Duodenal mucosa (tissue), 2 donors: Measurements from ENCODE around the gene TIMP4.

Experiments
- H3K27ac ChIP-seq: one replicate; pipeline ENCODE4 v1.7.0; 2013; ENCODE audit warnings: low read depth, low read length
- H3K27me3 ChIP-seq, 2 donors: one replicate each; pipeline ENCODE4 v1.7.0; 2013; ENCODE audit warnings: low read length in 2 of 2, control low read depth in 1 of 2; ENCODE audit not compliant: insufficient read depth in 2 of 2, control insufficient read depth in 1 of 2
- H3K36me3 ChIP-seq, 2 donors: one replicate each; pipeline ENCODE4 v1.7.0; 2013; ENCODE audit warnings: low read length in 2 of 2, control low read depth in 1 of 2; ENCODE audit not compliant: insufficient read depth in 2 of 2, control insufficient read depth in 1 of 2
- H3K4me1 ChIP-seq, 2 donors: one replicate each; pipeline ENCODE4 v1.7.0; 2013; ENCODE audit warnings: low read length in 2 of 2, control low read depth in 1 of 2; ENCODE audit not compliant: insufficient read depth in 2 of 2, control insufficient read depth in 1 of 2
- H3K4me3 ChIP-seq, 2 donors: one replicate each; pipeline ENCODE4 v1.7.0; 2013; ENCODE audit warnings: low read length in 2 of 2, low read depth in 1 of 2
- H3K9ac ChIP-seq, 2 donors: one replicate each; pipeline ENCODE4 v1.7.0; 2013; ENCODE audit warnings: low read length in 2 of 2, low read depth in 1 of 2
- H3K9me3 ChIP-seq, 2 donors: one replicate each; pipeline ENCODE4 v1.7.0; 2013; ENCODE audit warnings: low read length in 2 of 2, control low read depth in 1 of 2; ENCODE audit not compliant: control insufficient read depth in 1 of 2

Gene TIMP4

DNA sequence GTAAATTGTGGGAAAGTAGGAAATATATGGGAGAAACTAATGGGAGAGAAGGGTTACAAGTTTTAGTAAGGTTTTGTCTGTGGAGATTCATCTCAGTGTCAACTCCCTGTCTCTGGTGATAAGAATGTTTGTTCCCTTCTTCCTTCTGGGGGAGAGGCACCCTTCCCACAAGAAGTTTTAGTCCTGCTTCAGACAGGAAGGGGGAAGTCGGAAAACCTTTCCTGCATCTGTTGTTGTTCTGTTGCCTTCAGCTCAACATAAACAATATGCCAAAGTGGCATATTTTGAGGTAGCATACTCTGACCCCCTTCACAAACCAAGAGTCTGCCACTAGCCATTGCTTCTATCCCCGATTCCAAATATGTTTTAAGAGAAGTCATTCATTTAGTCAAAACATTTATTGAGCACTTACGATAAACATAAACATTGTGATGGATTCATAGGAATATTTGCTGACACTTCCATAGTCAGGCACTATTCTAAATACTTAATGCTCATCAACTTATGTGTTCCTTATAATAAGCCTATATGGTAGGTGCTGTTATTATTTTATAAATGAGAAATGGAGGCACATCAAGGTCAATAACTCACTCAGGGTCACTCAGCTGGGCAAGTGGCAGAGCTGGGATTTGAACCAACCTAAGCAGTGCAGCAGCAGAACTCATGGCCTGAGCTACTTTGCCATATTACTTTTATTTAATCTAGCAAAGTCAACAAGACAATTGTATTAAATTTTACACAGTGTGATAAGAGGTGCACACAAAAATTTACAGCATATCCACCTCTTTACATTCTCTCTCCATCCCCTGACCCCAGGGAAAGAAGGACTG, 34.2 kb upstream of the TIMP4 start:
- Histone ChIP-seq H3K4me1 (peaks cover 27 to 49% of the 10 kb centered on the region in 2 donors), H3K27ac (no peak overlapping the region)

DNA sequence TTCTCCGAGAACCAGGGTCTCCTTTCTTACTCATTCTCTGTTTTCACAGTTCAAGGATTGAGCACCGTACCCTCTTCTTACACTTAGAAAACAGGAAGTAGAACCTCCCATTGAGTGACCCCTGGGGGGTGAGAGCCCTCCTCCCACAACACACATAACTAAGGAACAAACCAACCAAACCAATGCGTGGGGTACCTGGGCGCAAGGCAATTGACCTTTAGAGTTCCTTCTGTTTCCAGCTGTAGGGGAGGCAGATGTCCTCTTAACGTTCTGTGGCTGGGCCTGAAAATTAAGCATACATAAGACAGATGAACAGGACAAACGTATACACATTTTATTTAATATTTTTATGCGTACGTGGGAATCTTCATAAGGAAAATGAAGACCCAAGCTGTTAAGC, 33.5 kb upstream of the TIMP4 start:
- Histone ChIP-seq H3K27ac (no peak overlapping the region), H3K36me3 (no peaks in the 10 kb centered on the region), H3K9me3 (no peaks in the 10 kb centered on the region), H3K4me3 (no peak overlapping the region), H3K4me1 (peaks cover 32 to 55% of the 10 kb centered on the region in 2 donors), H3K9ac (no peak overlapping the region), H3K27me3 (no peaks in the 10 kb centered on the region)

More for the DNA sequence above, 34.2 kb upstream of the TIMP4 start:
- no peaks in the 10 kb centered on the region for H3K36me3 ChIP-seq
- H3K9ac ChIP-seq, result no peak overlapping the region
- H3K9me3 ChIP-seq, result no peaks in the 10 kb centered on the region
- H3K27me3 ChIP-seq, result no peaks in the 10 kb centered on the region
- H3K4me3 ChIP-seq, result no peak overlapping the region

DNA sequence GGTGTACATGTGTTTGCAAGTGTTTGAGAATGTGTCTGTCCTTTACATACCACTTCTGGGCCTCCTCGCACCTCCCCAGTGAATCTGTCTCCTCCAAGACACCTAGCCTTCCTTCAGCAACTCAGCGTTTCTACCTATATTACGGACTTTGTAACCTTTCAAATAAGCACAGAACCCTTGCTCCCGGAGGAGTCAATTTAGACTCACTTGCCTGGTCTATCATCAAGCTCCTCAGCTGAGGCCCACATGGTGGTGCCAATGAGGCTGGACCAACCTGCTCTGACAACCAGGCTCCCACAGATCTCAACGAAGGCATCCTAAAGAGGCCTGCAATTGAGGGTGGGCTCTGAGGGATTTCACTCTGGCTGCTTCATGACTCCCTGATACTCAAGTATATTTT, 32.8 kb upstream of the TIMP4 start:
- Histone ChIP-seq H3K36me3 (no peaks in the 10 kb centered on the region), H3K27me3 (no peaks in the 10 kb centered on the region), H3K4me3 (no peak overlapping the region), H3K4me1 (peaks cover 36 to 59% of the 10 kb centered on the region in 2 donors), H3K9ac (no peak overlapping the region), H3K9me3 (no peaks in the 10 kb centered on the region), H3K27ac (no peak overlapping the region)

DNA sequence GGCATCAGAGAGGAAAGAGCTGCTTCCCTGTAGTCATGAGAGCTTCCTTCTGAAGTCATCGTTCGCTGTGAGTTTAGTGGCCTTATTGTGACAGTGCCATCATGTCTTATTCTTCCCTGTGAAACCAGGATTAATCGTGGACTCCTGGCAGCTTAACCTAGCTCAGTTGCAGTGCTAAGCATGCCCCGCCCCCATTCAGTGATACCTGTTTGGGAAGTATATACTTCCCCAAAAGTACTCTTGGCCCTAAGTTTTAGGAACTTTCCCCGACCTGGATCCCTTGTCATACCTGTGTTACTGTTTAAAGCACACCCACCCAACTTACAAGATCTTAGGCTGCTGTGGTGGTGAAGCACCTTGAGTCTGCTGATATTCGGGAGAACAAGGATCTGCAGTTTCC, 32.1 kb upstream of the TIMP4 start:
- no peak overlapping the region for H3K9ac ChIP-seq
- peaks cover 36 to 59% of the 10 kb centered on the region in 2 donors for H3K4me1 ChIP-seq
- H3K36me3 ChIP-seq, result no peaks in the 10 kb centered on the region
- H3K27me3 ChIP-seq, result no peaks in the 10 kb centered on the region
- H3K27ac ChIP-seq, result no peak overlapping the region
- H3K4me3 ChIP-seq, result no peak overlapping the region
- no peaks in the 10 kb centered on the region for H3K9me3 ChIP-seq

DNA sequence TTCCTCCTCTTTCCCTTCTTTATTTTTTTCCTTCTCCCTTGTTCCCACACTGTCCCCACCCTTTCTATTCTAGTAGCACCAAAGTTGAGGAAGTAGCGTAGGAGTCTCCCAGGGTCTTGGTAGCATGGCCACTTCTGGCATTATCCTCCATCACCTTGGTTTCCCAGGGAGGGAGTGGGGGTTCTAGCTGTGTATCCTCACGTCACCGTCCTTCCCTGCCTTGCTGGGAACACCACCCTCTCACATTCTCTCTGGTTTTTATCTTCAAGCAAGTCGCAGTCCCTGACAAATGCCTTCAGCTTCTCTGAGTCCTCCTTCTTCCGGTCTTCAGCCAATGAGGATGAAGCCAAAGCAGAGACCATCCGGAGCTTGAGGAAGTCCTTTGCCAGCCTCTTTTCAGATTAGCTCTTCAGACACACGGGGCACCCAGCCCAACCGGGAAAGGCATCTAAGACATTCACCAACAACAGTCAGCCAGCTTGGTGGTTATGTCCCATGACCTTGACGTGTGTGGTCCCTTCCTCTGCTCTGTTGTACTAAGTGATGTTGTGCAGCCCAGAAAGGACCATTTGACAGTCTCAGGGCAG, 31.6 kb upstream of the TIMP4 start:
- no peak overlapping the region for H3K27ac ChIP-seq
- peaks cover 36 to 59% of the 10 kb centered on the region in 2 donors for H3K4me1 ChIP-seq

DNA sequence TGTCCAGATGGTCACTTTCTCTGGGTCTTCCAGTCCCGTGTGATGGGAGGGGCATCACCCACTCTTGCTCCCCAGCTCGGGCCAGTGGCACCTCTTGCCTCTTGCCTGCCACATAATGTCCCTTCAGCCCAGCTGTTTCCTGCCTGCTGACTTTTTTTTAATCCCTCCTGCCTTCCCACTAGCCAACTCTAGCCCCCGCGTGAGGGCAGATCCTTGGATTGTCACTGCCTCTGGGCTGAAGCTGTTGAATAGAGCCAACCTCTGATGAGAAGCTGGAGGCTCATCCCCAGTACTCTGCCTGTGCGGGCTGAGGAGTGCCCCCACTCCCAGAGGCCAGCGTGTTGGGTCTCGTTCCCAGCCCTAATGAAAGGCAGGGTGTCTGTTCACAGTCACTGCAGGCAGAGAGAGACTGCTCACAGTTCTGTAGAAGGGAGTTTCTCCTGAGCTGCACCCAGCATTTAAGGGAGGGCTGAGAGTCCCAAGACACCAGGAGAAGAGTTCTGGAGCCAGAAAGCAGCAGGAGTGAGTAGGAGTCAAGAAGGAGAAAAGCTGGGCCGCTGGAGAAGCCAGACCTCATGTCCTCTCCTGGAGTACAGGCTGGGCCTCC, 30.1 kb upstream of the TIMP4 start:
- no peak overlapping the region for H3K4me3 ChIP-seq
- peaks cover 30 to 46% of the 10 kb centered on the region in 2 donors for H3K4me1 ChIP-seq
- H3K9me3 ChIP-seq, result no peaks in the 10 kb centered on the region
- H3K27me3 ChIP-seq, result no peaks in the 10 kb centered on the region
- H3K27ac ChIP-seq, result no peak overlapping the region
- no peak overlapping the region for H3K9ac ChIP-seq
- H3K36me3 ChIP-seq, result no peaks in the 10 kb centered on the region

More for the DNA sequence above, 31.6 kb upstream of the TIMP4 start:
- H3K4me3 ChIP-seq, result no peak overlapping the region
- no peaks in the 10 kb centered on the region for H3K27me3 ChIP-seq
- no peak overlapping the region for H3K9ac ChIP-seq
- no peaks in the 10 kb centered on the region for H3K9me3 ChIP-seq
- H3K36me3 ChIP-seq, result no peaks in the 10 kb centered on the region

DNA sequence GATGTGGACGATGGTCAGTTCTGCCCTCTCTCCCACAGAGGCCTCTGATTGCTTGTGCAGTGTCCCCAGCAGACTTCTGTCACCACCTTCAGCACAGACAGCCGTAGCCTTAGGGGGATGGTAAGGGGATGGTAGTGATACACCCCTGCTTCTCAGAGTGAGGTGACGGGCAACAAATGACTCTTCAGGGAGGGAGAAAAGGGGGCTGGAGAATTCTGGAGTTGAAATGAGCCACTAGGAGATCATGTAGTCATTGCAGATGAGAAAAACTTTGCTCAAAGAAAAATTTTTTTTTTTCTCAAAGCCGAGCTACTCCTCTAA, 29.6 kb upstream of the TIMP4 start:
- Histone ChIP-seq H3K9ac (no peak overlapping the region), H3K9me3 (no peaks in the 10 kb centered on the region), H3K36me3 (no peaks in the 10 kb centered on the region), H3K4me3 (no peak overlapping the region), H3K27ac (no peak overlapping the region), H3K4me1 (peaks cover 27 to 42% of the 10 kb centered on the region in 2 donors), H3K27me3 (no peaks in the 10 kb centered on the region)

DNA sequence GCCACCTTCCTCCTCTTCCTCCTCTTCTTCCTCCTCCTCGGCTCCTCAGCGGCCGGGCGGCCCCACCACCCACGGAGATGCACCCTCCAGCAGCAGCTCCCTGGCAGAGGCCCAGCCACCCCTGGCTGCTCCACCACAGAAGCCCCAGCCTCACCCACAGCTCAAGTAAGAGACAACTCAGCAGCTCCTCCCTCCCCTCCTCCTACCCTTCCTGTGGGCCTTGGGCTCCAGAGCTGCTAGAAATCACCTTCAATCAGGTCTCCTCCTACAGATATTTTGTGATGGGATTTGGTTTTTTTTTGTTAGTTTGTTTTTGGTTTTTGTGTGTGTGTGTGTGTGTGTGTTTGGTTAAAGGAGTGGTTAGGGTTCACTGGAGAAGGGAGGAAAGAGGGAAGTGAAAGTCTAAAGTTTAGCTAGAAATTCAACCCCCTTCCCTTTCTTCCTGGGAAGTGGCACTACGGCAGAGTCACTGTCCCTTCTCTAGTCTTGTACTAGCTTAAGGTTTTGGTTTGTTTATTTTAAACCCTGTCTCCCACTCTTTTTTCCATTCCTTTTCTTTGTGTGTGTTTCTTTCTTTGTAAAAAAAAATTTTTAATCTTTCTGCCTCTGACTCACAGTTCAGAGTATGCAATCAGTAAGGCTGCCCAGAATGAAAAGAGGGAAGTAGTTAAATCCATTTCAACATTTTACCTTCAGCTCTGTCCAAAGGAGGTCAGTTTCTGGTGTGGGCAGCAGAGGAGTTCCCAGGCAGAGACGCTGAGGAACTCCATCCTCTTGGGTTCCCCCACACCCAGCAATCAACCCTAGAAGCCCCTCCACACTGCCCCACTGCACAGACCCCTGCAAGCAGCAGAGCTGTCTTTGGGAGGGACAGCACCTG, 29.0 kb upstream of the TIMP4 start:
- Histone ChIP-seq H3K4me1 (peaks cover 23 to 36% of the 10 kb centered on the region in 2 donors), H3K36me3 (no peaks in the 10 kb centered on the region), H3K27me3 (no peaks in the 10 kb centered on the region), H3K4me3 (no peak overlapping the region), H3K27ac (peak overlapping the region; percentile 26), H3K9me3 (no peaks in the 10 kb centered on the region), H3K9ac (no peak overlapping the region)

DNA sequence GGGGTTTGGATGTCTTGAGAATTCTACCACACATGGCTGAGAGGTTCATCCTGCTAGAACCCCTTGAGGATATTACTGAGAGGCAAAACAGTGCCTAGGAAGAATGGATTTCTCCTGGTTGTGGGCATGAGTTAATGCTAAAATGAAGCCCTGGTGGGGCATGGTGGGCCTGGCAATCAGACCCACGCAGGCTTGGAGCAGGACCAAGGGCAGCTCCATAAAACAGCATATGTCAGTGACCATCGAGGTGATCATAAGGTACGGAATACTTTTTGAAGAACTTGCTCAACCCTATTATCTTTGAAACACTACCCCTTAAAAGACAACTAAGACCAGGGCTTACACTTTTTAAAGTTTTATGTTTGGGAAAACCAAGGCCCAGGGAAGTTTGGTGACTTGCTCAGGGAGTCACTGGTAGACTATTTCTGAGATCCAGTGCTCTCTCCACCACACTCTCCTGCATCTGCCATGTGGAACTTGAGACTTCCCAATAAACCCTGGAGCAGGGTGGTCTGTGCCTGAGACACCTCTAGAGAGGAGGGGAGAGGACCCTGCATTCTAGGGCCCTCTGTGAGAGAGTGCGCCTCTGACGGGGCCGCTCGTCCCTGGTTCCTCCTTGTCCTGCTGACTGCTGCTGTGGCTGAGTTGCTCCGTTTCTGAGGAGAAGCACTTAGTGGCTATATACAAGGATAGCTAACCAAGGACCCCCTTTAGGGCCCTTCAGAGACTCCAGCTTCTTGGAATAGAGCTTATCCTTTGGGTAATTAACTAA, 28.0 kb upstream of the TIMP4 start:
- no peaks in the 10 kb centered on the region for H3K36me3 ChIP-seq
- H3K9me3 ChIP-seq, result no peaks in the 10 kb centered on the region
- H3K27me3 ChIP-seq, result no peaks in the 10 kb centered on the region
- H3K4me3 ChIP-seq, result no peak overlapping the region
- H3K4me1 ChIP-seq, result peaks cover 23 to 33% of the 10 kb centered on the region in 2 donors
- no peak overlapping the region for H3K9ac ChIP-seq
- no peak overlapping the region for H3K27ac ChIP-seq
